Measurements from ENCODE around the gene ID3. TPM values are rescaled to one million over a fixed set of nuclear protein-coding genes. Genes with fewer than 3 reads are reported as not detected.

The ID3 gene
- polyA plus RNA-seq, 3 donors: 277 to 365 (median 359) TPM

DNA sequence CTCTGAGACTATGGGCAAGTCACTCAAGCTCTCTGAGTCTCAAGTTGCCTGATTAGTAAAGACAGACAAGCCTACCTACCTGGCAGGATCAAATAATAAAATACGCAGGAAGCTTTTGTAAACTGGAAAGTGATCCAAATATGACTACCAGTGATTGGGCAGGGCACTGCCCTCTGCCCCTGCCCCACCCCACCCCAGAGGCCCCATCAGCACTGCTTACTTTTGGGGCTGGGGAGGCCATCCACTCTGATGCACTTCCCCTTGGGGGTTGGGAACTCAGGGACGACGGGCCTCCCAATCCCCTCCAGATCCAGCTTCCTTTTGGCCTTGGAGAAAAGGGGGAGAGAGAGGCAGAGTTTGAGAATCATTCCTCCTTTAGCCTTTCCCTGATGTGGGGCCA, 35.1 kb downstream of the ID3 start:
- DNase-seq (ENCODE audit: extremely low read depth in 1 of 11, low read depth in 9 of 11, low spot score in 4 of 11): no peak

DNA sequence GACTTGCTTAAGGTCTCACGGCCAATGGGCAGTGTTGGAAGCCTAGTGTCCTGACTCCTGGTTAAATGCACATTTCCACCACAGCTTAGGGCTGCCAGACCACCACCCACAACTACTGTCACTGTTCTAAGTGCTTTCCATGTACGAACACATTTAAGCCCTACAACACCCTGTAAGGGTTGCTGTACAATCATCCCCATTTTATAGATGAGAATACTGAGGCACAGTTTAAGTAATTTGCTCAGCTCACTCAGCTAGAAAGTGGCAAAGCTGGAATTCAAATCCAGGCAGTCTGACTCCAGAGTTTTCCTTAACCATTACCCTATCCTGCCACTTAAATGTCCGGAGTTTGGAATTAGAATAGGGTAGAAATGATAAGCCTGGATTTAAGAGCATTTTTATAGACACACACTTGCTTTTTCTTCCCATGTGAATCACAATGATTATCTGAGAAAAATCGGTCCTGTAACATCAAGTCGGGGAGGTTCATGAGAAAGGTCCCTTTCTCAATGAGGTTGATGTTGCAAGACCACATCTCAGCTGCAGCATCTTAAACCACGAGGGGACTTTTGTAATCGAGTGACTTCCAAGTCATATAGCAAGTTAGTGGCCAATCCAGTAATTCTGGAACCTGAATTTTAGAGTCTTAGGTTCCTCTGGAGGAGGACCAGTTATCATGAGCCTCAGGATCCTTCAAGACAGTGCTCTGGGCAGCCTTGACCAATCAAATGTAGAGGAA, 36.9 kb downstream of the ID3 start:
- DNase-seq (ENCODE audit: extremely low read depth in 1 of 11, low read depth in 9 of 11, low spot score in 4 of 11): no peak

DNA sequence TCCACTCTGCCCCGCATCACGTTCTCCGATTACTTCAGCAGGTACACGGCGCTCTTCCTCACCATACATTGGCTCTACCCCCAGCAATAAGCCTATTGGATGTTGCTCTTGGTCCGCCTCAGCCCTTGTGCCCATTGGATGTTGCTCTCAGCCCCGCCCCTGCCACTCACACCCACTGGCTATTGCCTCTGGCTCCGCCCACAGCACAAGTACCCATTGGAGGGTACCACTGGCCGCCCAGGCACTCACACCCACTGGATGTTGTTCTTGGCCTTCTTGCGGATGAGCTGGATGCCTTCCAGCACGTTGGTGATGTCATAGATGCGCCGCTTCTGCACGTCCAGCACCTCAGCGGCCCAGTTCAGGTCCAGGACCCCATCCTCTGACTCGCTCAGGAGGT, 37.7 kb downstream of the ID3 start:
- DNase-seq (ENCODE audit: extremely low read depth in 1 of 11, low read depth in 9 of 11, low spot score in 4 of 11): no peak

DNA sequence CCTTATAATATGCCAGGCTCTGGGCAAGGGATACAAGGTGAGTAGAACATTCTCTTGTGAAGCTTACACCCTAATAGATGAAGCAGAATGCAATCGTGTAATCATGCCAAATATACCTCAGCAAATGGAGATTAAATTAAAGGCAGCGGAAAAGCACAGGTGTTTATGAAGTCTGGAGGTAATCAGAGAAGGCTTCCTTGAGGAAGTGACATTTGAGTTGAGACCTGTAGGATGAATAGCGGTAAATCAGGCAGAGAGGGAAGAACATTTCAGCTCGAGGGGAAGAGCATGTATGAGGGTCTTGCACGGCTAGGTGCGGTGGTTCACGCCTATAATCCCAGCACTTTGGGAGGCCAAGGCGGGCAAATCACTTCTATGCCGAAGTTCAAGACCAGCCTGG, 41.7 kb downstream of the ID3 start:
- DNase-seq (ENCODE audit: extremely low read depth in 1 of 11, low read depth in 9 of 11, low spot score in 4 of 11): no peak

DNA sequence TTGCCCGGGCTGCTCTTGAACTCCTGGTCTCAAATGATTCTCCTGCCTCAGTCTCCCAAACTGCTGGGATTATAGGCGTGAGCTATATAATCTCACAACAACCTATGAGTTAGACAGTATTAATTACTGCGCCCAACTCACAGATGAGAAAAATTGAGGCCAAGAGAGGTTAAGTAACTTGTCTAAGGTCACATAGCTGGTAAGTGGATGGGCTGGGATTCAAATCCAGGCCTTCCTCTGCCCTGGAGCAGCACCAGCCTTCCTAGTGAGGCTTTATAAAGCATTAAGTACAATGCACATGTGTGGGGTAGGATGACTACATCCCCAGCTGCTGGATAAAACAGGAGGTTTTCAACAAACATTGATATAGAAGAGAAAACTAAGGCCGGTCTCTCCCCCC, 43.4 kb downstream of the ID3 start:
- DNase-seq (ENCODE audit: extremely low read depth in 1 of 11, low read depth in 9 of 11, low spot score in 4 of 11): no peak

DNA sequence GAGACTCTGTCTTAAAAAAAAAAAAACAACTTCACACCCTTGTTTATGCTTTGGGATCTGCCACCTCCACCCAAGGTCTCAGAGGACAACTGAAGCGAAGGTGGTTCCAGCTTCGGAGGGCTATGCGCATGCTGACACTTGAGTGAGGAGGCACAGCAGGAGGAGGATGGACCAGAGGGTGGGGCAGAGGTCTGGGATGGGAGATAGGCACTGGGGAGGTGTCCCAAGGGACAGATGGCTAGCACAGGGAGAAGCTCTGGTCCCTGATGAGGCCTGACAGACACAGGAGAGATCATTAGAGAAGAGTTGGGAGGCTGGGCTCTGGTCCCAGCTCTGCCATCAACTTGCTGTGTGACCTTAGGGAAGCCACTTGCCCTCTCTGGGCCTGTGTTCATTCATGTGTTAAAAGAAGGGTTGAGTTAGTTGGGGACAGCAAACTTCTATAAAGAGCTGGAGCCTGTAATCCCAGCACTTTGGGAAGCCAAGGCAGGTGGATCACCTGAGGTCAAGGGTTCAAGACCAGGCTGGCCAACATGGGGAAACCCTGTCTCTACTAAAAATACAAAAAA, 45.1 kb downstream of the ID3 start:
- no peak for DNase-seq (ENCODE audit: extremely low read depth in 1 of 11, low read depth in 9 of 11, low spot score in 4 of 11)

DNA sequence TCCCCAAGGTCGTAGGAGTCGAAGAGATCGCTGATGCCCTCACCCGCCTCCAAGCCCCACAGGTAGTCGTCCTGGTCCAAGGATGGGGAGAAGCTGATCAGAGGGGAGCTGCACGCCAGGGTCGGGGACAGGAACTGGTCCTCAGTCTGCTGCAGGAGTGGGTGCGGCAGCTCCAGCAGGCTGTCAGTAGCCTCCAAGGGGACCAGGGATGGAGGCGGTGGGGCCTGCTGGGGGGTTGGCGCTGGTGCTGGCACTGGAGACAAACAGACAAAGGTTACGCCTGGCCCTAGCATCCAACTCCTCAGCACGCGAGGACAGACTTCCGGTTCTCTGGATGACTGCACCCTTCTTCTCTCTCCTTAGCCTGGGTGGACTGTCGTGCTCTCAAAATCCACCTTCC, 49.4 kb downstream of the ID3 start:
- DNase-seq (ENCODE audit: extremely low read depth in 1 of 11, low read depth in 9 of 11, low spot score in 4 of 11): no peak

Other genes with a start within 250 kb of the ID3 start
- 100 to 1,000 TPM; 232 to 297 (median 260) TPM for gene HNRNPR, start 215.2 kb downstream of the ID3 start, polyA plus RNA-seq (ENCODE audit: insufficient read length in 3 of 3)
- gene ZNF436, start 189.7 kb downstream of the ID3 start, polyA plus RNA-seq (ENCODE audit: insufficient read length in 3 of 3): 10 to 100 TPM; 33.2 to 41.3 (median 35.8) TPM
- gene TCEA3, start 134.8 kb downstream of the ID3 start, polyA plus RNA-seq (ENCODE audit: insufficient read length in 3 of 3): 10 to 100 TPM; 45.8 to 62.9 (median 49.2) TPM
- 10 to 100 TPM; 33.8 to 36.1 (median 34.8) TPM for gene ASAP3, start 75.3 kb downstream of the ID3 start, polyA plus RNA-seq (ENCODE audit: insufficient read length in 3 of 3)
- 1 to 10 TPM; 4.6 to 5.4 (median 5.2) TPM for gene E2F2, start 28.3 kb downstream of the ID3 start, polyA plus RNA-seq (ENCODE audit: insufficient read length in 3 of 3)
- 1,000 to 10,000 TPM; 2,131 to 2,732 (median 2,597) TPM for gene RPL11, start 132.3 kb upstream of the ID3 start, polyA plus RNA-seq (ENCODE audit: insufficient read length in 3 of 3)
- 10 to 100 TPM; 34.5 to 36.2 (median 35.9) TPM for gene ELOA, start 184.0 kb upstream of the ID3 start, polyA plus RNA-seq (ENCODE audit: insufficient read length in 3 of 3)
- gene PITHD1, start 218.9 kb upstream of the ID3 start, polyA plus RNA-seq (ENCODE audit: insufficient read length in 3 of 3): 10 to 100 TPM; 59.3 to 65.1 (median 59.9) TPM
- 10 to 100 TPM; 51.5 to 78.0 (median 75.1) TPM for gene LYPLA2, start 231.6 kb upstream of the ID3 start, polyA plus RNA-seq (ENCODE audit: insufficient read length in 3 of 3)
- gene GALE, start 241.3 kb upstream of the ID3 start, polyA plus RNA-seq (ENCODE audit: insufficient read length in 3 of 3): 10 to 100 TPM; 30.7 to 40.6 (median 39.5) TPM